MM.1S (cell line): Measurements from ENCODE around the gene LIAS.
"Not testable (repeated sequence)": the region's sequence is repeated elsewhere in the genome, so short reads cannot be mapped to it uniquely, and the experiment has no call there.

Experiments used
- DNase-seq: peaks from one replicate; pipeline ENCODE4 v3.0.0-alpha.2; 2015
- H2AFZ ChIP-seq: fragments of 300-600 bp; sonication (generic); 2 replicates; pipeline ENCODE4 v1.6.0; 2016; ENCODE audit warnings: antibody characterized with exemption, low read length
- H3F3A ChIP-seq: fragments of 300-600 bp; sonication (generic); 2 replicates; pipeline ENCODE4 v1.6.1; 2016; ENCODE audit warnings: mild to moderate bottlenecking, antibody characterized with exemption, low read length, moderate library complexity, mixed read lengths; ENCODE audit not compliant: insufficient read depth
- H3K27ac ChIP-seq: fragments of 300-600 bp; sonication (generic); 2 replicates; pipeline ENCODE4 v1.5.1; 2016; ENCODE audit warnings: mild to moderate bottlenecking, low read length
- H3K27me3 ChIP-seq: fragments of 300-600 bp; sonication (generic); replicated peaks from 2 replicates; pipeline ENCODE4 v1.6.0; 2016; ENCODE audit warnings: low read length; ENCODE audit not compliant: insufficient read depth
- H3K36me3 ChIP-seq: fragments of 300-600 bp; sonication (generic); replicated peaks from 2 replicates; pipeline ENCODE4 v1.6.1; 2016; ENCODE audit warnings: mild to moderate bottlenecking, low read length, mixed read lengths; ENCODE audit not compliant: insufficient read depth
- H3K4me1 ChIP-seq: fragments of 300-600 bp; sonication (generic); 2 replicates; pipeline ENCODE4 v1.6.1; 2016; ENCODE audit warnings: low read length, mixed read lengths
- H3K4me2 ChIP-seq: fragments of 300-600 bp; sonication (generic); 2 replicates; pipeline ENCODE4 v1.6.0; 2016; ENCODE audit warnings: low read depth, low read length
- H3K4me3 ChIP-seq: fragments of 300-600 bp; sonication (generic); 2 replicates; pipeline ENCODE4 v1.5.1; 2016; ENCODE audit warnings: low read length, mixed read lengths
- H3K79me2 ChIP-seq: fragments of 300-600 bp; sonication (generic); 2 replicates; pipeline ENCODE4 v1.6.1; 2016; ENCODE audit warnings: mixed run types, low read length, mixed read lengths
- H3K9ac ChIP-seq: fragments of 300-600 bp; sonication (generic); 2 replicates; pipeline ENCODE4 v1.6.1; 2016; ENCODE audit warnings: low read length, mixed read lengths
- H3K9me2 ChIP-seq: fragments of 300-600 bp; sonication (generic); replicated peaks from 2 replicates; pipeline ENCODE4 v1.6.1; 2016; ENCODE audit warnings: mild to moderate bottlenecking, low read length, mixed read lengths; ENCODE audit not compliant: insufficient read depth
- H3K9me3 ChIP-seq: fragments of 300-600 bp; sonication (generic); replicated peaks from 2 replicates; pipeline ENCODE4 v1.6.1; 2016; ENCODE audit warnings: mild to moderate bottlenecking, low read length, mixed read lengths; ENCODE audit not compliant: insufficient read depth
- H4K20me1 ChIP-seq: fragments of 300-600 bp; sonication (generic); 2 replicates; pipeline ENCODE4 v1.6.1; 2016; ENCODE audit warnings: mild to moderate bottlenecking, low read length, moderate library complexity, mixed read lengths; ENCODE audit not compliant: insufficient read depth
- CTCF ChIP-seq: fragments of 300-600 bp; sonication (generic); IDR thresholded peaks from 2 replicates; pipeline ENCODE4 v1.5.1; 2016; ENCODE audit warnings: antibody characterized with exemption, low read length, mixed read lengths
- EZH2 ChIP-seq: fragments of 300-600 bp; sonication (generic); optimal IDR thresholded peaks from 2 replicates; pipeline ENCODE3; 2017; ENCODE audit warnings: low read depth, mild to moderate bottlenecking, antibody characterized with exemption, low read length, mixed read lengths
- EZH2phosphoT487 ChIP-seq: fragments of 300-600 bp; sonication (generic); IDR thresholded peaks from 2 replicates; pipeline ENCODE4 v1.6.1; 2018; ENCODE audit warnings: antibody characterized with exemption, low read length

LIAS gene

DNA sequence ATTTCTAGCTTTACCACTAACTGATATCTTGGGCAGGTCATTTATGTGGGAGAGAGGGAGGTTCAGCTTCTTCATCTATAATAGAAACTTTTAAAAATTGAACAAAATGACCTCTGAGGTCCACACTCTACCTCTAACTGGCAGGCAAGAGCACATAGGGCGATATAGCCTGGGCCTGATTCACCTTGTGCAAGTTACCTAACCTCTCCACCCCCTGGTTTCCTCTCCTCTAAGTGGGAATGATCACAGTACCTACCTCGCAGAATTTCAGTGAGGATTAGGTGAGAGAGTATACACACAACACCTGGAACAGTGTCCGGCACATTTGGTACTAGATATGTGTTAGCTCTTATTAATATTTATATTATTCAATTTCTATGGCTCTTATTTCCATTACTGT is 36.6 kb upstream of the LIAS start:
- no peaks in the 10 kb centered on the region for H3K9me2 ChIP-seq

GRCh38 chr4:39425297-39425696 is 33.6 kb upstream of the LIAS start:
- H3K4me2 ChIP-seq, H3K9me3 ChIP-seq, H2AFZ ChIP-seq, H3K79me2 ChIP-seq, H3F3A ChIP-seq, H4K20me1 ChIP-seq, H3K4me3 ChIP-seq, H3K27me3 ChIP-seq, H3K27ac ChIP-seq, DNase-seq, H3K36me3 ChIP-seq, H3K9me2 ChIP-seq, H3K9ac ChIP-seq, H3K4me1 ChIP-seq: not testable (repeated sequence)

More for the DNA sequence above, 36.6 kb upstream of the LIAS start:
- Histone ChIP-seq H3K4me3 (no peak overlapping the region), H4K20me1 (no peaks in the 10 kb centered on the region), H3K9ac (no peak overlapping the region), H3K79me2 (no peaks in the 10 kb centered on the region), H3K27me3 (no peaks in the 10 kb centered on the region), H3K36me3 (no peaks in the 10 kb centered on the region), H2AFZ (no peak overlapping the region), H3K9me3 (no peaks in the 10 kb centered on the region), H3K4me2 (no peak overlapping the region), H3K27ac (no peak overlapping the region), H3K4me1 (no peaks in the 10 kb centered on the region), H3F3A (no peaks in the 10 kb centered on the region)
- no peak for DNase-seq
- TF ChIP-seq CTCF, result no peak
- TF ChIP-seq EZH2phosphoT487, result no peak
- no peak for TF ChIP-seq EZH2

DNA sequence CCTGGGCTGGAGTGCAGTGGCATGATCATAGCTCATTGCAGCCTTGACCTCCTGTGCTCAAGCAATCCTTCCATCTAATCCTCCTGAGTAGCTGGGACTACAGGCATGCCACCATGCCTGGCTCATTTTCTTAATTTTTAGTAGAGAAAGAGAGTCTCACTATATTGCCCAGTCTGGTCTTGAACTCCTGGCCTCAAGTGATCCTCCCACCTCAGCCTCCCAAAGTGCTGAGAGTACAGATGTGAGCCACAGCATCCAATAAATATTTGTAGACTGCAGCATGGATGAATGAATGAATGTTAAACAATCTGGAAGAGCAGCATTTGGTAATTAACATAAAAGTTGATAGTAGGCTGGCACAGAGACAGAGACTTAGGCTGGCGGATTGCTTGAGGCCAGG is 32.1 kb upstream of the LIAS start:
- H4K20me1 ChIP-seq, result no peaks in the 10 kb centered on the region
- H3K4me2 ChIP-seq, result no peak overlapping the region
- DNase-seq, result no peak
- H3K27me3 ChIP-seq, result no peaks in the 10 kb centered on the region
- H3K9me3 ChIP-seq, result no peaks in the 10 kb centered on the region
- H3K36me3 ChIP-seq, result no peaks in the 10 kb centered on the region
- no peaks in the 10 kb centered on the region for H3K79me2 ChIP-seq
- H3K9ac ChIP-seq, result no peak overlapping the region
- no peaks in the 10 kb centered on the region for H3F3A ChIP-seq
- TF ChIP-seq CTCF (no peak), EZH2 (no peak), EZH2phosphoT487 (no peak)
- no peak overlapping the region for H3K4me3 ChIP-seq
- H2AFZ ChIP-seq, result no peak overlapping the region
- H3K4me1 ChIP-seq, result no peaks in the 10 kb centered on the region
- no peak overlapping the region for H3K27ac ChIP-seq
- H3K9me2 ChIP-seq, result no peaks in the 10 kb centered on the region

GRCh38 chr4:39427520-39428114 is 31.2 kb upstream of the LIAS start:
- H3K79me2 ChIP-seq, result no peaks in the 10 kb centered on the region
- no peak overlapping the region for H3K4me3 ChIP-seq
- no peaks in the 10 kb centered on the region for H3K9me3 ChIP-seq
- H2AFZ ChIP-seq, result no peak overlapping the region
- no peaks in the 10 kb centered on the region for H3K9me2 ChIP-seq
- H3F3A ChIP-seq, result no peaks in the 10 kb centered on the region
- DNase-seq, result no peak
- no peaks in the 10 kb centered on the region for H3K4me1 ChIP-seq
- no peaks in the 10 kb centered on the region for H4K20me1 ChIP-seq
- H3K27ac ChIP-seq, result no peak overlapping the region
- H3K9ac ChIP-seq, result no peak overlapping the region
- no peaks in the 10 kb centered on the region for H3K36me3 ChIP-seq
- H3K4me2 ChIP-seq, result no peak overlapping the region
- H3K27me3 ChIP-seq, result no peaks in the 10 kb centered on the region
- TF ChIP-seq CTCF (no peak), EZH2 (no peak), EZH2phosphoT487 (no peak)
